Liver (tissue), 9 donors: ENCODE results near the gene ATP6V0E1. TPM values are rescaled to one million over a fixed set of nuclear protein-coding genes. Genes with fewer than 3 reads are reported as not detected.

Source experiments
- DNase-seq: peaks from one replicate; pipeline ENCODE4 v3.0.0-alpha.2; 2017; ENCODE audit warnings: low spot score
- H3K27ac ChIP-seq, 2 donors: one replicate each; pipeline ENCODE4 v1.7.0; 2013; ENCODE audit warnings: inconsistent platforms in 2 of 2, low read length in 2 of 2, control low read depth in 1 of 2, low read depth in 1 of 2, mild to moderate bottlenecking in 1 of 2
- H3K27me3 ChIP-seq, 4 donors: one replicate each; pipeline versions ENCODE4 v1.6.1 to v1.7.0; 2013; ENCODE audit warnings: low read length in 3 of 4, inconsistent platforms in 1 of 4, mild to moderate bottlenecking in 1 of 4, moderate library complexity in 1 of 4; ENCODE audit not compliant: control insufficient read depth in 4 of 4, insufficient read depth in 4 of 4
- H3K36me3 ChIP-seq, 4 donors: one replicate each; pipeline versions ENCODE4 v1.6.1 to v1.7.0; 2013; ENCODE audit warnings: low read length in 3 of 4, mild to moderate bottlenecking in 3 of 4, low read depth in 1 of 4, moderate library complexity in 1 of 4; ENCODE audit not compliant: control insufficient read depth in 4 of 4, insufficient read depth in 3 of 4
- H3K4me1 ChIP-seq, 4 donors: one replicate each; pipeline versions ENCODE4 v1.6.1 to v1.7.0; 2013; ENCODE audit warnings: low read length in 3 of 4, mild to moderate bottlenecking in 3 of 4, moderate library complexity in 1 of 4; ENCODE audit not compliant: control insufficient read depth in 4 of 4, insufficient read depth in 4 of 4
- H3K4me3 ChIP-seq, 3 donors: one replicate each; pipeline versions ENCODE4 v1.6.1 to v1.7.0; 2013; ENCODE audit warnings: low read length in 3 of 3, control low read depth in 1 of 3, low read depth in 1 of 3, mild to moderate bottlenecking in 1 of 3
- H3K9ac ChIP-seq, 2 donors: one replicate each; pipeline ENCODE4 v1.7.0; 2013; ENCODE audit warnings: low read length in 2 of 2, mild to moderate bottlenecking in 2 of 2, moderate library complexity in 2 of 2, control low read depth in 1 of 2, low read depth in 1 of 2
- H3K9me3 ChIP-seq, 4 donors: one replicate each; pipeline versions ENCODE4 v1.6.1 to v1.7.0; 2013; ENCODE audit warnings: low read length in 3 of 4; ENCODE audit not compliant: control insufficient read depth in 4 of 4
- FOXA1 ChIP-seq: IDR thresholded peaks from 2 replicates; pipeline ENCODE4 v1.6.1; 2016; ENCODE audit warnings: antibody characterized with exemption
- FOXA2 ChIP-seq: IDR thresholded peaks from 2 replicates; pipeline ENCODE4 v1.6.1; 2016; ENCODE audit warnings: antibody characterized with exemption
- GABPA ChIP-seq, 2 donors: IDR thresholded peaks in 1 of 2; conservative IDR thresholded peaks in 1 of 2; 2 replicates each; pipeline ENCODE4 v1.6.1; 2016; ENCODE audit warnings: antibody characterized with exemption in 2 of 2, mild to moderate bottlenecking in 1 of 2, moderate library complexity in 1 of 2
- HNF4A ChIP-seq, 2 donors: conservative IDR thresholded peaks; 2 replicates each; pipeline ENCODE4 v1.6.1; 2016; ENCODE audit warnings: antibody characterized with exemption in 2 of 2, mild to moderate bottlenecking in 2 of 2
- RAD21 ChIP-seq, 2 donors: IDR thresholded peaks; 2 replicates each; pipeline ENCODE4 v1.6.1; 2016; ENCODE audit warnings: antibody characterized with exemption in 2 of 2, mild to moderate bottlenecking in 2 of 2
- REST ChIP-seq: IDR thresholded peaks from 2 replicates; pipeline ENCODE4 v1.6.1; 2016; ENCODE audit warnings: antibody characterized with exemption, mild to moderate bottlenecking
- YY1 ChIP-seq: IDR thresholded peaks from 2 replicates; pipeline ENCODE4 v1.6.1; 2016; ENCODE audit warnings: antibody characterized with exemption, mild to moderate bottlenecking
- WGBS: extraction: QIAGEN DNeasy Blood & Tissue Kit; methylation state at CpG from one replicate; pipeline ENCODE4 v1.1.7; 2013; 5-methylcytosine and 5-hydroxymethylcytosine counted together
- polyA plus RNA-seq, 2 donors: library from polyadenylated mRNA; stranded (reverse) in 1 of 2; unstranded in 1 of 2; fragments of 200-250 nt in 1 of 2; fragments of >200 nt in 1 of 2; fragmentation: Nextera tagmentation in 1 of 2; extraction: Ambion mirVana in 1 of 2; gene quantifications; one replicate each; pipeline versions ENCODE4 v1.2.1 to v1.2.3, GENCODE V29; 2013 to 2015
- total RNA-seq, 2 donors: library from RNA; depleted of rRNA; stranded (reverse); fragments of >200 nt; gene quantifications; one replicate each; pipeline ENCODE4 v1.2.3, GENCODE V29; 2014
- TF ChIP-seq, protein P1 (sequence below): IDR thresholded peaks from 2 replicates; pipeline ENCODE4 v1.6.1; 2016; ENCODE audit warnings: antibody characterized with exemption
- TF ChIP-seq, protein P2 (sequence below): fragments of 150-350 bp; IDR thresholded peaks from 2 replicates; pipeline ENCODE4 v1.5.1; 2017; ENCODE audit warnings: improper control_type of control experiment, low read depth, low read length; ENCODE audit not compliant: missing input control
- donor health status: healthy.
- donor health status: healthy.
- donor health status: healthy.
- donor health status: healthy.
- donor health status: healthy.

Gene ATP6V0E1
- total and polyA plus RNA-seq, 4 donors, result 56.6 to 396 (median 111) TPM

- H3K9ac ChIP-seq, result no peak overlapping the region
- H3K4me3 ChIP-seq, result no peak overlapping the region
- no peak for DNase-seq
- no peaks in the 10 kb centered on the region for H3K9me3 ChIP-seq
- peaks cover 0 to 10% (median 2%) of the 10 kb centered on the region in 4 donors for H3K4me1 ChIP-seq
- 88% methylated on average over 6 of the region's 6 CpGs for WGBS
- H3K27ac ChIP-seq, result no peak overlapping the region
- H3K36me3 ChIP-seq, result peaks cover 0 to 6% (median 3%) of the 10 kb centered on the region in 4 donors
- H3K27me3 ChIP-seq, result no peaks in the 10 kb centered on the region
- TF ChIP-seq YY1, result no peak
- no peak for TF ChIP-seq FOXA1
- TF ChIP-seq RAD21 (IDR thresholded peaks at IDR 0.05), result no peak
- TF ChIP-seq FOXA2, result no peak
These were observed 50.4 kb downstream of the ATP6V0E1 start for GRCh38 chr5:173033923-173034322.

GRCh38 chr5:173035904-173036707, 52.5 kb downstream of the ATP6V0E1 start:
- H3K9ac ChIP-seq, result no peak overlapping the region
- H3K4me1 ChIP-seq, result no peaks in the 10 kb centered on the region
- WGBS, result 91% methylated on average over 24 of the region's 24 CpGs
- TF ChIP-seq FOXA1, result no peak
- TF ChIP-seq RAD21 (IDR thresholded peaks at IDR 0.05), result no peak
- no peak for TF ChIP-seq REST
- TF ChIP-seq HNF4A (conservative IDR thresholded peaks at IDR 0.05), result no peak
- no peak overlapping the region for H3K4me3 ChIP-seq
- H3K9me3 ChIP-seq, result peaks cover 0 to 2% (median 0%) of the 10 kb centered on the region in 4 donors
- H3K27ac ChIP-seq, result peak overlapping the region; percentile 14 to 60
- peaks cover 0 to 6% (median 3%) of the 10 kb centered on the region in 4 donors for H3K36me3 ChIP-seq
- H3K27me3 ChIP-seq, result no peaks in the 10 kb centered on the region
- no peak for DNase-seq

GRCh38 chr5:173039188-173039587, 55.6 kb downstream of the ATP6V0E1 start:
- no peaks in the 10 kb centered on the region for H3K4me1 ChIP-seq
- H3K9me3 ChIP-seq, result peaks cover 0 to 2% (median 0%) of the 10 kb centered on the region in 4 donors
- no peak overlapping the region for H3K4me3 ChIP-seq
- DNase-seq, result no peak
- peaks cover 0 to 5% (median 2%) of the 10 kb centered on the region in 4 donors for H3K36me3 ChIP-seq
- H3K27me3 ChIP-seq, result no peaks in the 10 kb centered on the region
- H3K9ac ChIP-seq, result no peak overlapping the region
- H3K27ac ChIP-seq, result no peak overlapping the region
- TF ChIP-seq REST (no peak), FOXA1 (no peak), RAD21 (IDR thresholded peaks at IDR 0.05) (no peak), GABPA (IDR thresholded peaks at IDR 0.05 in 1 of 2, conservative IDR thresholded peaks at IDR 0.05 in 1 of 2) (no peak)
- TF ChIP-seq, protein P1, sequence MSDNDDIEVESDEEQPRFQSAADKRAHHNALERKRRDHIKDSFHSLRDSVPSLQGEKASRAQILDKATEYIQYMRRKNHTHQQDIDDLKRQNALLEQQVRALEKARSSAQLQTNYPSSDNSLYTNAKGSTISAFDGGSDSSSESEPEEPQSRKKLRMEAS, result no peak
- TF ChIP-seq, protein P2, sequence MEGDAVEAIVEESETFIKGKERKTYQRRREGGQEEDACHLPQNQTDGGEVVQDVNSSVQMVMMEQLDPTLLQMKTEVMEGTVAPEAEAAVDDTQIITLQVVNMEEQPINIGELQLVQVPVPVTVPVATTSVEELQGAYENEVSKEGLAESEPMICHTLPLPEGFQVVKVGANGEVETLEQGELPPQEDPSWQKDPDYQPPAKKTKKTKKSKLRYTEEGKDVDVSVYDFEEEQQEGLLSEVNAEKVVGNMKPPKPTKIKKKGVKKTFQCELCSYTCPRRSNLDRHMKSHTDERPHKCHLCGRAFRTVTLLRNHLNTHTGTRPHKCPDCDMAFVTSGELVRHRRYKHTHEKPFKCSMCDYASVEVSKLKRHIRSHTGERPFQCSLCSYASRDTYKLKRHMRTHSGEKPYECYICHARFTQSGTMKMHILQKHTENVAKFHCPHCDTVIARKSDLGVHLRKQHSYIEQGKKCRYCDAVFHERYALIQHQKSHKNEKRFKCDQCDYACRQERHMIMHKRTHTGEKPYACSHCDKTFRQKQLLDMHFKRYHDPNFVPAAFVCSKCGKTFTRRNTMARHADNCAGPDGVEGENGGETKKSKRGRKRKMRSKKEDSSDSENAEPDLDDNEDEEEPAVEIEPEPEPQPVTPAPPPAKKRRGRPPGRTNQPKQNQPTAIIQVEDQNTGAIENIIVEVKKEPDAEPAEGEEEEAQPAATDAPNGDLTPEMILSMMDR, result no peak
- 93% methylated on average over 3 of the region's 3 CpGs for WGBS
